ENCODE results near the gene ANKRD55.
A peak's percentile ranks its signal among the peaks of the same experiment; 100 is the strongest.

Gene ANKRD55

DNA sequence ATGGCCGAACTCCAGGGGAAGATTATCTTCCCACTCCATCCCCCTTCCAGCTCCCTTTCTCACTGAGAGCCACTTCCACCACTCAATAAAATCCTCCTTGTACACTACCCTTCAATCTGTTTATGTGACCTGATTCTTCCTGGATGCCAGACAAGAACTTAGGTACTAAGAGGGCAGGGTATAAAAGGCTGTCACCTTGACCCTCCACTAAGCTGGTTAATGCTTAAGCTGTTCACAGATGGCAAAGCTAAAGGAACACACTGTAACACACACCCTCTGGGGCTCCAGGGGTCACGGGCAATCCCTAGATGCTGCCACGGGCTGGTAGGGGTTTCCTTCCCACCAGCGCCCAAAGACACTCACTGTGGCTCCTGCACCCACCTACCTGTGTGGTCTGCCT is 179.8 kb downstream of the ANKRD55 start:
- DNase-seq, result no peak
- peaks cover 40% of the 10 kb centered on the region for H3K4me1 ChIP-seq (ENCODE audit: low read length)
- TF ChIP-seq, protein P1, sequence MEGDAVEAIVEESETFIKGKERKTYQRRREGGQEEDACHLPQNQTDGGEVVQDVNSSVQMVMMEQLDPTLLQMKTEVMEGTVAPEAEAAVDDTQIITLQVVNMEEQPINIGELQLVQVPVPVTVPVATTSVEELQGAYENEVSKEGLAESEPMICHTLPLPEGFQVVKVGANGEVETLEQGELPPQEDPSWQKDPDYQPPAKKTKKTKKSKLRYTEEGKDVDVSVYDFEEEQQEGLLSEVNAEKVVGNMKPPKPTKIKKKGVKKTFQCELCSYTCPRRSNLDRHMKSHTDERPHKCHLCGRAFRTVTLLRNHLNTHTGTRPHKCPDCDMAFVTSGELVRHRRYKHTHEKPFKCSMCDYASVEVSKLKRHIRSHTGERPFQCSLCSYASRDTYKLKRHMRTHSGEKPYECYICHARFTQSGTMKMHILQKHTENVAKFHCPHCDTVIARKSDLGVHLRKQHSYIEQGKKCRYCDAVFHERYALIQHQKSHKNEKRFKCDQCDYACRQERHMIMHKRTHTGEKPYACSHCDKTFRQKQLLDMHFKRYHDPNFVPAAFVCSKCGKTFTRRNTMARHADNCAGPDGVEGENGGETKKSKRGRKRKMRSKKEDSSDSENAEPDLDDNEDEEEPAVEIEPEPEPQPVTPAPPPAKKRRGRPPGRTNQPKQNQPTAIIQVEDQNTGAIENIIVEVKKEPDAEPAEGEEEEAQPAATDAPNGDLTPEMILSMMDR (IDR thresholded peaks at IDR 0.05; ENCODE audit: low read length), result no peak
- no peak for TF ChIP-seq EZH2phosphoT487 (IDR thresholded peaks at IDR 0.05; ENCODE audit: low read length)
- TF ChIP-seq EZH2 (optimal IDR thresholded peaks at IDR 0.05; ENCODE audit: low read depth, low read length), result no peak
- H3K27ac ChIP-seq (ENCODE audit: low read length), result no peak overlapping the region
- no peak overlapping the region for H2AFZ ChIP-seq (ENCODE audit: low read length)
- H3K4me2 ChIP-seq (ENCODE audit: low read depth, low read length), result no peak overlapping the region
- H4K20me1 ChIP-seq (ENCODE audit: insufficient read depth, low read length), result no peaks in the 10 kb centered on the region
- no peaks in the 10 kb centered on the region for H3K36me3 ChIP-seq (replicated peaks; ENCODE audit: insufficient read depth, low read length)
- no peaks in the 10 kb centered on the region for H3K9me3 ChIP-seq (replicated peaks; ENCODE audit: insufficient read depth, low read length)
- no peaks in the 10 kb centered on the region for H3K79me2 ChIP-seq (ENCODE audit: low read length)
- no peak overlapping the region for H3K4me3 ChIP-seq (ENCODE audit: low read length)
- H3K27me3 ChIP-seq (replicated peaks; ENCODE audit: insufficient read depth, low read length), result no peaks in the 10 kb centered on the region
- no peak overlapping the region for H3K9ac ChIP-seq (ENCODE audit: low read length)
- peaks cover 16% of the 10 kb centered on the region for H3F3A ChIP-seq (ENCODE audit: insufficient read depth, low read length)
- H3K9me2 ChIP-seq (replicated peaks; ENCODE audit: insufficient read depth, low read length), result no peaks in the 10 kb centered on the region

DNA sequence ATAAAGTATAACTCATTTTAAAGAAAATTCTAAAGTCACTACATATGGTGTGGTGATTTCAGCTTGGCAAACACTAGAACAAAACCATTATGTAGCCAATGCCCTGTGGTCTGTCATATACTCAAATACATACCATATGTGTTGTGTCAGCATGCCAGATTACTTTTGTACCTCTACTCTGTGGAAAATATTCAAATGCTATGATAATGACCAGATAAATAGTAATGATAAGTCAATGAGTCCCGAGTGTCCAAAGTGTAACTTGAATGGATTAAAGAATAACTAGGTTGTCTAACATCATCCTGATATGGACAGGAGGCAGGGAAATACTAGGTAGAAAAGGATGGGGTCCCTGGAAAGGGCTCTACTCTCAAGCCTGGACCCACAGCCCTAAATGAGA is 180.4 kb downstream of the ANKRD55 start:
- H4K20me1 ChIP-seq (ENCODE audit: insufficient read depth, low read length), result no peaks in the 10 kb centered on the region
- H3K9me2 ChIP-seq (replicated peaks; ENCODE audit: insufficient read depth, low read length), result no peaks in the 10 kb centered on the region
- H2AFZ ChIP-seq (ENCODE audit: low read length), result no peak overlapping the region
- no peaks in the 10 kb centered on the region for H3K79me2 ChIP-seq (ENCODE audit: low read length)
- H3K27me3 ChIP-seq (replicated peaks; ENCODE audit: insufficient read depth, low read length), result no peaks in the 10 kb centered on the region
- H3F3A ChIP-seq (ENCODE audit: insufficient read depth, low read length), result peaks cover 14% of the 10 kb centered on the region
- H3K27ac ChIP-seq (ENCODE audit: low read length), result no peak overlapping the region
- no peak overlapping the region for H3K4me3 ChIP-seq (ENCODE audit: low read length)
- H3K9ac ChIP-seq (ENCODE audit: low read length), result no peak overlapping the region
- H3K36me3 ChIP-seq (replicated peaks; ENCODE audit: insufficient read depth, low read length), result no peaks in the 10 kb centered on the region
- TF ChIP-seq EZH2phosphoT487 (IDR thresholded peaks at IDR 0.05; ENCODE audit: low read length) (no peak), EZH2 (optimal IDR thresholded peaks at IDR 0.05; ENCODE audit: low read depth, low read length) (no peak)
- TF ChIP-seq, protein P1 (IDR thresholded peaks at IDR 0.05; ENCODE audit: low read length), result no peak
- no peak overlapping the region for H3K4me2 ChIP-seq (ENCODE audit: low read depth, low read length)
- peaks cover 42% of the 10 kb centered on the region for H3K4me1 ChIP-seq (ENCODE audit: low read length)
- H3K9me3 ChIP-seq (replicated peaks; ENCODE audit: insufficient read depth, low read length), result no peaks in the 10 kb centered on the region
- DNase-seq, result no peak

DNA sequence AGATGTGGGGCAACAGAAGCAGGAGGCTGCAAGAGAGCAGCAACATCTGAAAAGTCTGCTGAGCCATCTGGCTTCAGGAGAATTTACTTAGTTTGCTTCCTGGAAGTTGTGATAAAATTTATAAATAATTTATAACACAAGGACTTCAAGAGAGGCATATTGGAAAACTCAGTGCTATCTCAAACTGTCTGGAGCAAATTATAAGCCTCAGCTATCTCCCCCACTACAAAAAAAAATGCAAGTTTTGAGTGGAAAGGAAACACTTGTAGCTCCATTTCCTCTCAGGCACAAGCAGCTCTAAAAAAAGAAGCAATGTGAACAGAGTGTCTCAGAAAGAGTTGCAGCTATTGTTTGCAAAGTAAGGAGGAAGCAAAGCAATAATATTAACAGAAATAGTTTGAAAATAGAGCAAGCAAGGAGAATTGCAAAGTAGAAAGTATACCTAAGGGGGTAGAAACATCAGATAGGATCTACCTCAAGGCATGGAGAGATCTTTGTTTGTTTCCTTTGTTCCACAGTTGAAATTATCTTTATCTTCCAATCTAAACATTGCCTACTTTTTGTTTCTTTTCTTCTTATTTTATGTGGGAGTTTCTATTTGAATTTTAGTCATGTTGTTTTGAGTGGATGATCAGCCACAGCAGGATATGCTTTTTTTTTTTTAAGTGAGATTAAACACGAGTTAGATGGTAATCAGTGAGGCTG is 182.4 kb downstream of the ANKRD55 start:
- TF ChIP-seq EZH2phosphoT487 (IDR thresholded peaks at IDR 0.05; ENCODE audit: low read length) (no peak), EZH2 (optimal IDR thresholded peaks at IDR 0.05; ENCODE audit: low read depth, low read length) (no peak)
- TF ChIP-seq, protein P1 (IDR thresholded peaks at IDR 0.05; ENCODE audit: low read length), result no peak
- Histone ChIP-seq H3K4me1 (ENCODE audit: low read length) (peaks cover 31% of the 10 kb centered on the region), H2AFZ (ENCODE audit: low read length) (peak overlapping the region; percentile 36), H3K4me3 (ENCODE audit: low read length) (peak overlapping the region; percentile 14), H4K20me1 (ENCODE audit: insufficient read depth, low read length) (no peaks in the 10 kb centered on the region), H3K4me2 (ENCODE audit: low read depth, low read length) (peak overlapping the region; percentile 71), H3K27me3 (replicated peaks; ENCODE audit: insufficient read depth, low read length) (no peaks in the 10 kb centered on the region), H3K9ac (ENCODE audit: low read length) (peak overlapping the region; percentile 47; the same call in 1 of the 2 replicates), H3K79me2 (ENCODE audit: low read length) (no peaks in the 10 kb centered on the region), H3F3A (ENCODE audit: insufficient read depth, low read length) (peaks cover 14% of the 10 kb centered on the region), H3K27ac (ENCODE audit: low read length) (peak overlapping the region; percentile 81), H3K36me3 (replicated peaks; ENCODE audit: insufficient read depth, low read length) (no peaks in the 10 kb centered on the region), H3K9me2 (replicated peaks; ENCODE audit: insufficient read depth, low read length) (no peaks in the 10 kb centered on the region), H3K9me3 (replicated peaks; ENCODE audit: insufficient read depth, low read length) (no peaks in the 10 kb centered on the region)
- DNase-seq, result peak; percentile 72
